ENCODE results near the gene BICD1.

Gene BICD1

GRCh38 chr12:32260696-32261095 is 154.0 kb downstream of the BICD1 start:
- DNase-seq (ENCODE audit: low read depth) = no peak
- no peak overlapping the region for H3K4me3 ChIP-seq (ENCODE audit: low read length)
- TF ChIP-seq CTCF (conservative IDR thresholded peaks at IDR 0.05; ENCODE audit: low read depth, low read length) = no peak

- DNase-seq (ENCODE audit: low read depth) = no peak
- no peak overlapping the region for H3K4me3 ChIP-seq (ENCODE audit: low read length)
- no peak for TF ChIP-seq CTCF (conservative IDR thresholded peaks at IDR 0.05; ENCODE audit: low read depth, low read length)
These were observed 155.0 kb downstream of the BICD1 start for GRCh38 chr12:32261638-32262037.

- TF ChIP-seq CTCF (conservative IDR thresholded peaks at IDR 0.05; ENCODE audit: low read depth, low read length) = no peak
- DNase-seq (ENCODE audit: low read depth) = no peak
- no peak overlapping the region for H3K4me3 ChIP-seq (ENCODE audit: low read length)
These were observed 158.3 kb downstream of the BICD1 start for GRCh38 chr12:32264961-32265360.

GRCh38 chr12:32265456-32265855 is 158.8 kb downstream of the BICD1 start:
- no peak overlapping the region for H3K4me3 ChIP-seq (ENCODE audit: low read length)
- no peak for DNase-seq (ENCODE audit: low read depth)
- no peak for TF ChIP-seq CTCF (conservative IDR thresholded peaks at IDR 0.05; ENCODE audit: low read depth, low read length)

GRCh38 chr12:32265951-32266350 is 159.3 kb downstream of the BICD1 start:
- TF ChIP-seq CTCF (conservative IDR thresholded peaks at IDR 0.05; ENCODE audit: low read depth, low read length) = no peak
- no peak for DNase-seq (ENCODE audit: low read depth)
- no peak overlapping the region for H3K4me3 ChIP-seq (ENCODE audit: low read length)

- DNase-seq (ENCODE audit: low read depth) = no peak
- TF ChIP-seq CTCF (conservative IDR thresholded peaks at IDR 0.05; ENCODE audit: low read depth, low read length) = no peak
- H3K4me3 ChIP-seq (ENCODE audit: low read length) = no peak overlapping the region
These were observed 160.1 kb downstream of the BICD1 start for GRCh38 chr12:32266756-32267155.

- H3K4me3 ChIP-seq (ENCODE audit: low read length) = no peak overlapping the region
- no peak for TF ChIP-seq CTCF (conservative IDR thresholded peaks at IDR 0.05; ENCODE audit: low read depth, low read length)
- no peak for DNase-seq (ENCODE audit: low read depth)
These were observed 164.4 kb downstream of the BICD1 start for GRCh38 chr12:32270818-32271710.
